AG08395 (cell line): ENCODE measurements around the gene CCDC158.
A peak's percentile ranks its signal among the peaks of the same experiment; 100 is the strongest.
"Not testable (repeated sequence)": the region's sequence is repeated elsewhere in the genome, so short reads cannot be mapped to it uniquely, and the experiment has no call there.

Experiments used
- DNase-seq: peaks from one replicate; pipeline ENCODE4 v3.0.0; 2012; ENCODE audit warnings: mixed read lengths, low spot score

CCDC158 gene

DNA sequence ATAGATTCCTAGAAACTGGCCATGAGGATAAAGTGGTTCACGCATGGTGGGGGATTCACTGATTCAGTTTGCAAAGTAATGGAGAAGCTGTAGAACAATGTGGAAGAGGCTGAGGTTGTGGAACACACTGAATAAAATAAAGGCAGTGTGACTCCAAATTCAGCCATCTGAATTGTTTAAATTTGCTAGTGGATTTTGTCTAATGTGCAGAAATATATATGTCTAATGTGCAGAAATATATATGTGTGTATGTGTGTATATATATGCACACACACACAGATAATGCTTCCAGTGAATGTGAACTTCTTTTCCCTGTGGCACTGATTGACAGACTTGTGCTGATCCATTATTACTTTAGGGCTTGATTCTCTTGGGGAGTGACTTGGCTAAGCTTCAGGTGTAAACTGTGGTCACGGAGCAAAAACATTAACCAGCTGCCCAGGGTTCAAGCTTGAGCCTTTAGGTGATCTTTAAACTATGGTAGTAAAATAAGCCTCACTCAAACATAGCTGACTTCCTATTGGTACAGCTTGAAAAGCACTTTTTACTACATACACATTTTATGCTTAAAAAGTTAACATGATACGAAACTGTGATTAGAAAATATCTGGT is 110.9 kb downstream of the CCDC158 start:
- DNase-seq, result no peak

DNA sequence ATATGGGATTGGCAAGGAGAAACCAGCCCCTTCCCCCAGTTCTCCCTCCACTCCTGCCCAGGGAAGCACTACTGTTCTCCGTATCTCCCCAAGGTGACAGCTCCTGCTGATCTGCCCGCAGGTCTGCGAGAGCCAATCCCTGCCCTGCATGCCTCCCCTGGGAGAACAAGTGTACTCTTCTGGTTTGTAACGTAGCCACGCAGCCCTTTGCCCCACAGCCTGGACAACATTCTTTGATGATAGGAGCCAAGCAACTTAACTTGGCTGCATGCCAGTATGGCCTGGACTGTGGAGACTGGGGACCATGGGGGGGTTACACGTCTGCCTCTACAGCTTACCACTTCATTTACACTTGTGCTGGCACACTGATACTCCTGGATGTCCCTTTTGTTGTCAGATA is 112.4 kb downstream of the CCDC158 start:
- DNase-seq, result no peak

DNA sequence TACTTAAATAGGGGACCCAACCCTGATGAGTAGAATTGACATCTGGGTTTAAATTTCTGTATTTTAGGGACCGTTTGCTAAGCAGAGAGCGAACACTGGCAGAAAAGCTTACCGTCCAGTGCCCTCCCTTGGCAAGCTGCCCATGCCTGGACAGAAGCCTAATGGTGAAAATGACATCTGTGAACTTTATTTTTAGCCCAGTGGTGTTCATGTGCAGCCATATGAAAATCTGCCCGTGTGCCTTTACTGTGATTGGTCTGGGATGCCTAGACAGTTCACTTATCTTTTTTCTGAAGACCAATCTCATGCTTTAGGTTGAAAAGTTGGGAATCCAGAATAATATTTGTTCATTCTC is 113.3 kb downstream of the CCDC158 start:
- peak; percentile 5 for DNase-seq

DNA sequence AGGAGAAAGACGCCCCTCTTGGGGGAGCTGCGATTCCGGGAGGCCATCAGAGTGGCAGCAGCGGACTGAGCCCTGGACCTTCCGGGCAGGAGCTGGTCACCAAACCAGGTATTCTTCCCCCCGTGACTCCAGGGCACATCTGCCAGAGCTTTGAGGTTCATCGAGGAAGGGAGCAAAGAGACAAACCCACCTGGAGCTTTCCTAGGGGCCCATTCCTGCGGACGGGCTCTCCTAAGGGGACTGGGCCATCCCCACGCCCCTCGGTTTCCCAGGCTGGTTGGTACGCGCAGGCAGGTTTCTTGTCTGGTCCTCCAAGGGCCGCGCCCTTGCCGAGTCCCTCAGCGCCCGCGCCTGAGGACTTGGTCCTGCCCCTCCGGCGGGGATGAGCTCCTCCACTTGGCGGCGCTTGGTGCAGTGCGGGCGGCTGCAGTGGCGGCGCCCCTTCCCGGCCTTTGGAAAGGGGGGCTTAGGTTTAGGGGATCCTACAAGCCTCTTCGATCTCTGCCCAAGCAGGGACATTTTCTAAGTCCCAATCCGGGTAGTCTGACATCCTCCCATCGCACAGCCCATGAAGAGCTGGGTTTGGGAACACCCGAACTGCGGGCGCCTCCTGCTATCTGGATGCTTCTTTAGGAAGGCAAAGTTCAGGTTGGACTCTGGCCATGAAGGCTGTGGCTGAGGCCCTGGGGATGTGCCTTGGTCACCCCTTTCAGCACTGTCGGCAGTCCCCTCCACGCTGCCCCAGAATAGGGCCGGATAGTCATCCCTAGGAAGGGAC is 113.9 kb downstream of the CCDC158 start:
- DNase-seq, result peak; percentile 66

DNA sequence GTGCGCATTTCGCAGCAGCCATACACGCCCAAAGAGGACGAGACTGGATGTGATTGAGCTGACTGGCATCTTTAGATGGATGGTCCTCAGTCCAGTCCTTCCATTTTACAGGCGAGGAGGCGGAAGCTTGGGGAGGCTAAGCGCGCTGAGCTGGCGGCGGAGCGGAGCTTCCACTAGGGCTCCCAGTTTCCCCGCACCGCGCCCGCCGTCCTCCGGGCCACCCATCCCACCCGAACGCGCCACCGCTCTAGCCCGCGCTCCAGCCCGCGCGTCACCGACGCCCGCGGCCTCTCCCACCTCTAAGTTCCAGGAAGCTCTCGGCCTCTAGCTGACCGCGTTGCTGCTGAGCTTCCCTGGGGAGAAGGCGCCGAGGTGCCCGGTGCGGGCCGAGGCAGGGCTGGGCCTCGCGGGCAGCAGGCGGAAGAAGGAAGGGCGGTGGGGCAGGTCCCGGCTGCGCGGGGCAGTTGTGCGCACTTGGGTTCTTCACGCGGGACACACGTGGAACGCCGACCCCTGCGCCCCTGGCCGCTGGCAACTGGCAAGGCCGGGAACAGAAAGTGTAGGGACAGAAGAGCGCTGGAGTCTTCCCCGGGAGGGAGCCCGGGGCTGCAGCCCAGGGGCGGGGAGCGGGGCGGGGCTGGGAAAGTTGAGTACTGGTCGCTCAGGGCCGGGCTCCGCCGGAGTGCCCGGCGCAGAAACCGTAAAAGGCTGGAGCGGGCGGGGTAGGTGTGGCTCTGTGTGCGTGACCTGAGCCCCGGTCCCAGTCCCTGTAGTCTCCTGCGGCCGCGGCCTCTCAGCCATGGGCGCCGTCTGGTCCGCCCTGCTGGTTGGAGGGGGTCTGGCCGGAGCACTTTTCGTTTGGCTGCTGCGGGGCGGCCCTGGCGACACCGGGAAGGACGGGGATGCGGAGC is 114.7 kb downstream of the CCDC158 start, which contains the start of gene STBD1:
Gene STBD1, plus strand, starts transcription at position 763 of the 911 bp plus-strand sequence. Its CDS starts 37 bp downstream, at position 800.
- DNase-seq, result peak; percentile 68

DNA sequence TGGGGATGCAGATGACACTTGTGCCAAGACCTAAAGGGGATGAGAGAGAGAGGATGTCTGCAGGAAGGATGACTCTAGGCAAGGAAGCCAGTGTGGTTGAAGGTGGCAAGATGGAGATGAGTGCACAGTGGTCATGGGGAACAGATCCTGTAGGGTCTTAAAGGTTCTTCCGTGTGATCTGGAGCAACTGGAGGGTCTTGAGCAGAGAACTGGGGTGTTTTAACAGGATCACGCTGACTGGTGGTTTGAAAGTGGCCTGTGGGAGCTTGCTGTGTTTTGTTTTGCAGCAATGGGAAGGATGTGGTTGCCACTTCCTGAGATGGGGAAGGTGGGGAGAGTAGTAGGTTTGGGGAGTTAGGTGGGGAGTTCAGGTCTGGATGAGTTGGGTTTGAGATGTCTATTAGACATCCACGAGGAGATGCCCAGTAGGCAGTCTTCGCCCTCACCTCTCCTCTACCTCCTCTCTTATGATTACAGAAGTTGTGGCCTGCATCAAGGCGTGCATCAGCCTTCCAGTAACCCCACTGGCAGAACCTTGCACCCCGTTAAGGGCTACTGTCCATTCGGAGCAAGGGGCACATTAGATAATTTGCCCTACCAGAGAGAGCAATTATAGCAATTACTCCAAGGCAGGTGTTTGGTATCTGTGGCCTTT is 115.8 kb downstream of the CCDC158 start:
- no peak for DNase-seq

DNA sequence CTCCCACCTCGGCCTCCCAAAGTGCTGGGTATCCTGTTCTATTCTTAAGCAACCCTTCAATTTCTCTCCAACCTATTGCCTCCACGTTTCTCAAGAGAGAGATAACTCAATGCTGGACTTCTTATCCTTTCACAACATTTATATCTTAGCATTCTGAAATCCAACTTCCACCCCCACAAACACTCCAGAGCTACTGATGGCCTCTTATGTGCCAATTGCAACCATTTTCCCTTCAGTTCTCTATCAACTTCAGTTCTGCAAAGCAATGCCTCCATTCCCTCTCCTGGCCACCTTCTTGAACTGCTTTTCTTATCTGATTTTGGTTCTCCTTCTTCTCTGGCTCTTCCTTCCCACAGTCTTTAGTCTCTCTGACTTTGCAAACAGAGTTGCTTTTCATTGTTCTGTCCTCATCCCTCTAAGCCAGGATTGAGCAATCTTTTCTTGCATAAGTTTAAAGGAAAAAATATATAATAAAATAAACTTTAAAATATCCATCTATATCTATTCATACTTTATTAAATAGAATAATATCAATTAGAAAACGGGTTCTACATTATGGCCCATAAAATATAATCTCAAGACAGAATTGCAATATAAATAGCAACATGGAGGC is 118.0 kb downstream of the CCDC158 start:
- DNase-seq, result no peak

DNA sequence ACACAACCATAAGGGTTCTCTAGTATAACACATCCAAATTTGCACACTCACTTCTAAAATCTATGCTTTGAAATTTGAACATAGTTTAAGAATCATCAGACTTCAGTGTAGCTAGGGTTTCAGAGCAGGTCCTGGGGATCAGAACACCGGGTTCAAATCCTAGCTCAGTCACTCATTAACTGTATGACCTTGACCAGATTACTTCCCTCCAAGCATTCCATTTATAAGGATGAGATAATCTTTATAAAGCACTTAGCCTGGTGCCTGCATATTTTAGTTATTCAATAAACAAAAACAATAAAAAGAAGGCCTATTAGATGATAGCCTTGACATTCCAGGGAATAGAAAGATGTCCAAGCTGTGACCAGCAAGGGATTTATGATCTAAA is 119.2 kb downstream of the CCDC158 start:
- no peak for DNase-seq

DNA sequence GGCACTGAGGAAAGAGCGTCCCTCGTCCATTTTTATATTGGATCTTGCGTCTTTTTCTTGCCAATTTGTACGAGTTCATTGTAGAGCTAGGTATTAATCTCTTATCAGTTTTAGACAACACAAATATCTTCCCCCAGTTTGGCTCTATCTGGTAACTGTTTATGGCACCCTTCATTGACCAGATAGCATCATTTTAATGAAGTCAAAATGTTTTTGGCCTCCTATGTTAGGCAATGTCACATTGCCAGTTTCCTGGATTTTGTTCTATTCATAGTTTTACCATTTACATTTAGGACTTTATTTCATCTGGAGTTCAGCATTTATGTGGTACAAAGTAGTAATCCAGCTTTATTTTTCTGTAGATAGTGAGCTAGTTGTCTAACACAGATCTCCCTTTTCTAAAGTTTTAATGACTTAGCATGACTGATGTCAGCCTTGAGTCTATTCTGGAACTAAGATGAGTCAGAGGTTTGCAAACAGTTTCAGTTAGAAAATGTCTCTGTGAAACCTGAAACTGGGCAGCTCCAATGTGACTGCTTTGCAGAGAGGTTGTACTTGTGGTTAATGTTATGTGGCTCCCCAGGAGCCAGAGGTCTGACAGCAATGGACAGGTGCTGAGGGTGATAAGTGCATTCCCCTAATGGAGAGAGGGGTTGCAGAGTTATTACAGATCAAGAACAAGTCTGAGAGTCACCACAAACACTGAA is 119.7 kb downstream of the CCDC158 start:
- peak; percentile 75 for DNase-seq

DNA sequence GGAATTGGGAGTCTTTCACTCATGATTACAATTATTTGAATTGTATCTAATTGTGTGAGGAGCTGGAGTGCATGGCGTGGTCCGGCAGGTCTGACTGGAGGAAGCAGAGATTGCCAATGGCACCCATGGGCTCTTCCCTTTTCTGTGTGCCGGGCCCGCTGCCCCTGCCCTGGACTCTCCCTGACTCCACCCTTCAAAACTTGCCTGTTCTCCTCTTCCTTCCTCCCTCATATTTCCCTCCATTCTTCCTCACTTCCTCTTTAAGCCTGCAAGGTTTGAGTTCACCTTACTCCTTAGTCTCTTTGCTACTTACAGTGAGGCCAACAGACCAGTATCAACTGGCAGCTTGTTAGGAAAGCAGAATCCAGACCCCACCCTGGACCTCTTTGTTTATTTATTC is 120.9 kb downstream of the CCDC158 start:
- DNase-seq, result no peak

DNA sequence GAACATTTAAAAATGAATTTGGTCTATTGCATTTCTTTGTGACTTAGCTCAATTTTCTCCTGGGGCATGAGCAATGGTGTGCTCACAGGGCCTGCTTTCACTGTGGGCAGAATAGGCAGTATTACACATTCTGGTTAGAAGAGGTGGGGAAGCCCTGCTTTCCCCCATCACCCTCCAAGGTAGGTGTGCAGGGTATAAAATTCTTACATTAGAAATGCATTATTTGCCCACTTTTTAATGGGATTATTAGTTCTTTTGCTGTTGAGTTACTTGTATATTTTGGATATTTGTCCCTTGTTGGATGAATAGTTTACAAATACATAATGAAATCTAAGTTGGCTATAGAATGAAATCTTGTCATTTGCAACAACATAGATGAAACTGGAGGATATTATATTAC is 122.7 kb downstream of the CCDC158 start:
- no peak for DNase-seq

DNA sequence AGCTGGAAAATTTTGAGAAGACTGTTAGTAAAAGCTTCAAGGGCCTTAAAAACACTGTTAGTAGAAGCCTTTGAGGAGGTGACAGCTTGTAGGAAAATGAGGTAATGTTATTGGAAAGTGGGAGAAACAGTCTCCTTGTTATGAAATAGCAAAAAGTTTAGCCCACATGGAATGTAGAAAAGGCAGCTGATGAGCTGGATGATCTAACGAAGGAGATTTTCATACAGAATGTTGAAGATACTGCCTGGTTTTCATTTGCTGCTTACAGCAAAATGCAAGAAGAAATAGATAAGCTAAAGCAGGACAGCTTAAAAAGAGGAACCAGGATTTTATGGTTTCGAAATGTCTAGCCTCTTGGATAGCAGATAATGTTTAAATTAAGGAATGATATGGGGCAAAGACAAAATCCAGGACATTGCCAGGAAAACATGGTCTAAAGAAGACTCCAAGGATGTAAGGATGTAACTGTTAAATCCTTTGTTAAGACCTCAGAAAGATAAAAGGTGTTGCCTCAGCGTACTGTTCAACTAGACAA is 124.6 kb downstream of the CCDC158 start:
- no peak for DNase-seq

DNA sequence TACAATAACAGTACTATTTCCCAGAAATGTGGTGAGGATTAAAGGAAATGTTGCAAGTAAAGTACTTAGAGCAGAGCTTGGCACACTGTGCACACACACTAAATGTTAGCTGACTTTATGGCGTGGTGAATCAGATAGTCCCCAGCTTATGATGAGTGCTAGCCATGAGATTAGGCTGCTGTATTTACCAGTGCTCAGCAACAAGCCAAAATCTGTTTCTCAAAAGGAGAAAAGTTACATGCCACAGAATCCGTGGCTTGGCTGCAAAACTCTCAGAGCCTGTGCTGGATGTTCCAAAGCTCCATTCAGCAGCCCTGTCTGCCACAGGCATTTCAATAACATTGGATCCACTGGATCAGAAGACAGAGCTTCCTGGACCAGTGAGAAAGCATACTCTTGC is 127.2 kb downstream of the CCDC158 start:
- DNase-seq, result no peak

DNA sequence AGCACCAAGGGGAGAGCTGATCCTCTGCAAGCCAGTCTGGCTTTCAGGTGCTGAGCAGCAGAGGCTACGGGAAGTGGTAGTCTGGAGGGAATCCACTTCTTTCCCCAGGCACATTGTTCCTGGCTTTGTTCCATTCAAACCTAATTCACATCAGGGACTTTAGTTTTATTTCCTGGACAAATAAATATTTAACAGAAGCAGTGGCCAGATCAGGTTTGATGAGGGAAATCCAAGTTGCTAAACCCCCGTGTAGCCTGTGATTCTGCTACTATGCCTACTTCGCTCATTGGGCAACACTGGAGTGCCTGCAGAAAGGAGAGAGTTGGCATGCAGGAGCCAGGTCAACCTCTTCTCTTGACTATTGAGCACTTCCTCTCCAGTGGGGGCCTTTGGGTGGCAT is 128.2 kb downstream of the CCDC158 start:
- DNase-seq, result no peak

DNA sequence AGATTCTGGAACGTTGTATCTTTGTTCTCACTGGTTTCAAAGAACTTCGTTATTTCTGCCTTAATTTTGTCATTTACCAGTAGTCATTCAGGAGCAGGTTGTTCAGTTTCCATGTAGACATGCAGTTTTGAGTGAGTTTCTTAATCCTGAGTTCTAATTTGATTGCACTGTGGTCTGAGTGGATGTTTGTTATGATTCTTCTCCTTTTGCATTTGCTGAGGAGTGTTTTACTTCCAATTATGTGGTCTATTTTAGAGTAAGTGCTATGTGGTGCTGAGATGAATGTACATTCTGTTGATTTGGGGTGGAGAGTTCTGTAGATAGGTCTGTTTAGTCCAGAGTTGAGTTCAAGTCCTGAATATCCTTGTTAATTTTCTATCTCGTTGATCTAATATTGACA is 133.1 kb downstream of the CCDC158 start:
- not testable (repeated sequence) for DNase-seq

DNA sequence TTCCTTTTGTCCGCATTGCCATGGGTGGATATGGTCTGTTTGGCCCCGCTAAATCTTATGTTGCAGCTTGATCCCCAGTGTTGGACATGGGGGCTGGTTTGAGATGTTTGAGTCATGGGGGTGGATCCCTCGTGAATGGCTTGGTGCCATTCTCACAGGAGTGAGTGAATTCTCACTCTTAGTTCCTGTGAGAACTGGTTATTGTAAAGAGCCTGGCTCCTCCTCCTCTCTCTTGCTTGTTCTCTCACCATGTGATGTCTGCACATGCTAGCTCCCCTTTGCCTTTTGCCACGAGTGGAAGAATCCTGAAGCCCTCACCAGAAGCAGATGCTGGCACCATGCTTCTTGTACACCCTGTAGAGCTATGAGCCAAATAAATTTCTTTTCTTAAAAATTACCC is 137.0 kb downstream of the CCDC158 start:
- DNase-seq, result no peak

DNA sequence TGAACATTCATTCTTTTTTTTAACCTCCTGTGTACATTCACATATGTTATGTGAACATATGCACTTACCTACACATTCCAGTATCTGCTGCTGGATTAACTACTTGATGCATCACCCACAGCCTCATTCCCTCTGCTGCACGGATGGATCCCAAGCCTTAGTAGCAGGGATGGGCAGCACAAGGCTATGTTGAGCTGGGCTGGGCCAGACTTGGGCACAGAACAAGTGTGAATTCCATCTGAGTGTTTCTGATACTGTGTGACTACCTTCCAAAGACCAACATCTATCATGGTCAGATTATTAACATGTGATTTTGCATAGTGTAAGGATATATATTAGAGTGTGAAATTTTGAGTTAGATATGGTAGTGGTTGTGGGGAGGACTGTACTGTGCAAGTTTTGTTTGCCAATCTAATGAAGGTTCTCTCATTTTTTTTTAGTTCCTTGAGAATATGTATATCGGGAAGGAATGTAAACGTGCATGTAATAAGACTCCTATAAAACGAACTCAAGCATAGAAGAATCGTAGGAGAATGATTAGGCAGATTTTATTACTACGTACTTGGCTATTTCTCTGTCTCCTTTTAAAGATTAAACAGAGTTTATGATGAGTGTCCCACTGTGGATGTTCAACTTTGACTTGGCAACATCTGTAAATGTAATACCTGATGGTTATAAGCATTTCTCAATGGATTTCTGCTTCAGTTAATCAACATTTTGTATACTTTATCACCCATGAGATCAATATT is 137.8 kb downstream of the CCDC158 start:
- no peak for DNase-seq

DNA sequence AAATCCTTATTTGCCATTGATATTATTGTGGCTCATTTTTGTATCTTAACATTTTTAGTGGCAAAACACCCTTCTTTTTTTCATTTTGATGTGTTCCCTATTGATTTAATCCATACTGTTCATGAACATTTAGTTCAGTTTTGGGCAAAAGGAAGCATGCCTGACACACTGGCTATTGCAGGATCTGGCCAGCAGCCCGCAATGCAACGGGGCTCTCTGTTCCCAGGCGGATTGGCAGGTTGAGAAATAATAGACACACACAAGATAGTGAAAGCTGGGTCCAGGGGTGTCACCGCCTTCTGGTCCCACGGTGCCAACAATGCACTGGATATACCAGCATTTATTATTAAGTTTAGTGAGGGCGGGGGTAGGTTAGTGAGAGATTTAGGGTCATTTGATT is 139.3 kb downstream of the CCDC158 start:
- not testable (repeated sequence) for DNase-seq

DNA sequence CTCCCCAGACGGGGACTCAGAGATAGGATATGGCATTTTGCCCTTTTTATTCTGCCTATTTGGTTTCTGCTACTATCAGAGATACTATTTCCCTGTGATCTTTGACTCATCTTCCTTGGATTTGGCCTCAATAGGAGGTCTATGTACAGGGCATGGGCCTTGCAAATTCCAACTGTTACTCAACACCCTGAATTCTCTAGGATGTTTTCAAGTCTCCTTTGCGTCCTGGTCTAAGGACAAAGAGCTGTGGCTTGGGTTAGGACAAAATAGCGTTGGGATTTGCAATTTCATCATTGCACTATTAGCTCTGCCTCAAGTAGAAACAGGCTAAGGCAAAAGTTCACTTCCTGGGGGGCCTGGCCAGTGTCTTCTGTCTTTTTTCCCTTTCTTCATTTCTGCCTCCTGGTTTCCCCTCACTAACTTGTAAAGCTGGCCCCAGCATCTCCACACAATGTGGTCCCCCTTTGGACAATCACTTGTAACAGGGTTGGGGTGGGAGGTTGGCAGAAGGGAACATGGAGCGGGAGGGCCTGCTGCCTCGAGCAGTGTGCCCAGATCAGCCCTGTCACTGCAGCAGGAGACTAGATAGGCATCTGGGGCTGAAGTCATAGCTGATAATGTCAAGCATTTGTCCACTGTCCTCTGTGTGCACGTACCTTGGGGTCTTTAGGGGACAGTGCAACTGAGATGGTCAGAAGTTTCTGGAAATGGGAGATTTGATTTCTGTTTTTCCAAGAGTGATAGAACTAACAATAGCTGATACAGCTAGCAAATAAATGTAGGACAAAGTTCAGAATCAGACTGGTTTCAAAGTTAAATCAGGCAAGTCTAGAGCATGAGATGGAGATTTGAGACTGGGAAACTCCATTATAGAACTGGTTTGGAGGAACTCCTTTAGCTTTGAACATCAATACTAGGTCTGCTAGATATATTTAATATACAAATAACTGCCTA is 140.2 kb downstream of the CCDC158 start:
- no peak for DNase-seq
